CD4-positive, alpha-beta T cell treated with Interleukin-15 for 1 hour (primary cell): ENCODE results near the gene GBP3.
"Not testable (repeated sequence)": the region's sequence is repeated elsewhere in the genome, so short reads cannot be mapped to it uniquely, and the experiment has no call there.

Source experiments
- DNase-seq: peaks from one replicate; pipeline ENCODE4 v3.0.0-alpha.2; 2020

Gene GBP3, protein sequence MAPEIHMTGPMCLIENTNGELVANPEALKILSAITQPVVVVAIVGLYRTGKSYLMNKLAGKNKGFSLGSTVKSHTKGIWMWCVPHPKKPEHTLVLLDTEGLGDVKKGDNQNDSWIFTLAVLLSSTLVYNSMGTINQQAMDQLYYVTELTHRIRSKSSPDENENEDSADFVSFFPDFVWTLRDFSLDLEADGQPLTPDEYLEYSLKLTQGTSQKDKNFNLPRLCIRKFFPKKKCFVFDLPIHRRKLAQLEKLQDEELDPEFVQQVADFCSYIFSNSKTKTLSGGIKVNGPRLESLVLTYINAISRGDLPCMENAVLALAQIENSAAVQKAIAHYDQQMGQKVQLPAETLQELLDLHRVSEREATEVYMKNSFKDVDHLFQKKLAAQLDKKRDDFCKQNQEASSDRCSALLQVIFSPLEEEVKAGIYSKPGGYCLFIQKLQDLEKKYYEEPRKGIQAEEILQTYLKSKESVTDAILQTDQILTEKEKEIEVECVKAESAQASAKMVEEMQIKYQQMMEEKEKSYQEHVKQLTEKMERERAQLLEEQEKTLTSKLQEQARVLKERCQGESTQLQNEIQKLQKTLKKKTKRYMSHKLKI

DNA sequence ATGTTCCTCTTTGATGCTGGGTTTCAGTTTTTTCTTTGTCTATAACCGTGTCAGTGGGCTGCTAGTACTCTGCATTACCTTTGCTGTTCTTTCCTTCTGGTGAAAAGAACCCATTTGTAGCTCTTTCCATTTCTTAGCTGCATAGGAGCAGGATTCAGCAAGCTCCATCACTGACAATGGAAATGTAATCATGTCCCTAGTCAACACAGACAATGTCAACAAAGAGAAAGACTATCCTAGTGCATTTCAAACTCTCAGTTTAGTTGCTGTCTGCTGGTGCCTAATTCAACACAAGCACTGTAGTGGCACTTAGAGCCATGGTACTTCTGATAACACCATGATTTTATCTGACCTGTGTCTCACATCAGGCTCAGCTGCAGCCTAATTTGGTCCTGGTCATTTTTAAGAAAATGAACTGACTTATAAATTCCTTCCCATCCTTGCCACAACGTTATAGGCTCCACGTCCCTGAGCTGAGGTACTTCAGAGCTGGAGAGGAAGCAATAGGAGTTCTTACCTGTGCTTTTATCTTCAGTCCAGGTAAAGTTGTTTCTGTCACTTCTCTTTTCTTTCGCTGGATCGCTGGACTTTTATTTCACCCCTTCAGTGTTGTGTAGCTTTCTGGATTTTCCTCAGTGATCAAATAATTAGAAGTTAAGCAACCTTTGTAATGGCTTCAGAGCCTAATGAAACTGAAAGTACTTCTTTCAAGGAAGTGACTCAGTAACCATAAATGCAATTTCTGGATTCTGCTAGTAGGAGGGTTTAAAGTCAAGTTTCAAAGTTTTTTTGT, at the start of gene GBP3:
Gene GBP3, minus strand, starts transcription at position 700 of the 793 bp plus-strand sequence. CDS start 2,145 bp downstream, outside the sequence.
- no peak for DNase-seq

DNA sequence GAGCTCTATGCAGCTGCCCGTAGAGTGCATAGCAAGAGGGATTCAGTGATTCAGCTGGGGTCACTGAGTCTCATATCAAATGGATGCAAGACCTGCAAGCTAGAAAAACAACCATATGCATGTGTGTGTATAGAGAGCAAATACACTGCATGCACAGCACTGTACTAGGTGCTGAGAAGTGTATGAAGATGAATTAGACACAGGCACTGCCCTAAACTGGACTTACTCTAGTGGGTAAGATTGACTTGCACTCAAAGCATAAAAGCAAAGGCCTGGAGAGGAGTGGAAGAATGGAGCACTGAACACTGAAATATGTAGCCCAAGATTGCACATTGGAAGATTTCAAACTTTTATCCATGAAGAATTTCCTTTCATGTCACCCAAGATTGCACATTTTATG, 47.8 kb upstream of the GBP3 start:
- DNase-seq: no peak

DNA sequence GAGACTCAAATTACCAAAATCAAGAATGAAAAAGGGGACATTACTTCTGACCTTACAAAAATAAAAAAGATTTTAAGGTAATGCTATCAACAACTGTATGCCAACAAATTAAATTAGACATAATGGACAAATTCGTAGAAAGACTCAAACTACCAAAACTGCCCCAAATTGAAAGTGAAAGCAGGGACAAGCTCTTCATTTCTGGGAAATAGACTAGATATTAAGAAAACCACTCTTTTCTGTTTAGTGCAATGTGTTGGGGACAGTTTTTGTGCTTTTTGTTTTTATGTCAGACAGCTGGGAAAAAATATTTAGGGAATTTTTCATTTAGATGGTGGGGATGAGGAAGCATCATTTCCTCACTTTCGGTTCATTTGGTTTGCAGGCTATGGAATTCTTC, 47.3 kb upstream of the GBP3 start:
- DNase-seq: no peak

DNA sequence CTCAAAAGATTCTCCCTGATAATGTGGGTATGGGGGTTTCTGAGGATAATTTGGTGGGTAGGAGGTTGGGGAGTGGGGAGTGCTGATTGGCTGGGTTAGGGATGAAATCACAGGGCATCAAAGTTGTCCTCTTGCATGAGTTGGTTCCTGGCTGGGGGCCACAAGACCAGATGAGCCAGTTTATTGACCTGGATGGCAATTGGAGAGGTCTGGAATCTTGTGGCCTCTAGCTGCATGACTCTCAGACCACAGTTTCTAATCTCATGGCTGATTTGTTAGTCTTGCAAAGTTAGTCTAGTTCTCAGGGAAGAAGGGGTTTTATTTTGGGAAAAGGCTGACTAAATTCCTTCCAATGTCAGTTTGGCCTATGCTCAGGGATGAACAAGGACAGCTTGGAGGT, 45.6 kb upstream of the GBP3 start:
- no peak for DNase-seq

DNA sequence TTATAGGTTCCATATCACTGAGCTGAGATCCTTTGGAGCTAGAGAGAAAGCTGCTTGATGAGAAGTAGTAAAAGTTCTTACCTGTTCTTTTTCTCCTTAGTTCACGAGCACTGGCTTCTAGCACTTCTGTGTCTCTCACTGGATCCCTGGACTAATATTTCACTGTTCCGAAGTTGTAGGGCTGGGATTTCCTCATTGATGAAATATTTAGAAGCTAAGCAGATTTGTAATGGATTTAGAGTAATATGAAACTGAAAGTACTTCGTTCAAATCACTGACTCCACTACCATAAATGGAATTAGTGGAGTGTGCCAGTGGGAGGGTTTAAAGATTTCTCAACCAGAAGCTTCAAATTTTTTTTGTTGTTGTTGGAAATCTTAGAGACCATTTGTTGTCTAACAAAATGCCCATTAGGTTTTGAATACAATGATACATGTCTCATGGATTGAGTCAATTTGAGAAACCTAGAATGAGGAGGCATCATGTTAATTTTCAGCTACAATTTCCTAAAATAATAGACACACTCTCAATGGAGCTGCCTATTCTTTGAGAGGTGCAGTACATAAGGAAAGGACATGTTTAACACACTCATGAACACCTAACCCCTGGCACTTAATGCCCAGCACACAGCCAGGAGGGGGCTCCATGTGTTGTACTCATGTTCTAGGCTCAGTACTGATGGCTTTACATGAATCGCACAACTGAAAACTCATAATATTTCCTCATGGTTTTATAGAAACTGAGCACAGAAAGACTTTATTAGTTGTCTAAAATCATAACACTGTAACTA, 42.6 kb upstream of the GBP3 start, which contains the start of gene GBP1:
Gene GBP1, minus strand, starts transcription at position 130 of the 790 bp plus-strand sequence. CDS start 1,974 bp downstream, outside the sequence.
- no peak for DNase-seq

DNA sequence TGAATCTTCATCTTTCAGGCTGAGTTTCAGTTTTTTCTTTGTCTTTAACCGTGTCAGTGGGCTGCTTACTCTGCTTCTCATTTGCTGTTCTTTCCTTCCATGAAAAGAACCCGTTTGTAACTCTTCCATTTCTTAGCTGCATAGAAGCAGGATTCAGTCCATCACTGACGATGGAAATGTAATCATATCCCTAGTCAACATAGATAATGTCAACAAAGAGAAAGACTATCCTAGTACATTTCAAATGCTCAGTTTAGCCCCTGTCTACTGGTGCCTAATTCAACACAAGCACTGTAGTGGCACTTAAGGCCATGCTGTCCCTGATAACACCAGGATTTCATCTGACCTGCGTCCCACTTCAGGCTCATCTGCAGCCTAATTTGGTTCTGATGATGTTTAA, 42.0 kb upstream of the GBP3 start:
- no peak for DNase-seq

DNA sequence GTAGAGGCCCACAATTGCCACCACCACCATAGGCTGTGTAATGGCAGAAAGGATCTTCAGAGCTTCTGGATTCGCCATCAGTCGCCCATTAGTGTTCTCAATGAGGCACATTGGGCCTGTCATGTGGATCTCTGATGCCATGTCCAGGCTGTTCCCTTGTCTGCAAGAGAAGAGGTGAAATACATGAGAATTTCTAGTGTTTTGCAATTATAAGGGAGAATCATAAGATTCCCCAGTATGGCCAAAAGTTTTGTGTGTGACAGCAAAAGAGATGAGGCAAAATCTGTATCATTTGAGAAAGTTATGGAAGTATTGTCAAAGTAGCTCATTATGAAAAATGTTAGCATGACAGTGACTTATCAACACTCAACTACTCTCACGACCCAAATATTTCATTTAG, 40.4 kb upstream of the GBP3 start:
- no peak for DNase-seq

DNA sequence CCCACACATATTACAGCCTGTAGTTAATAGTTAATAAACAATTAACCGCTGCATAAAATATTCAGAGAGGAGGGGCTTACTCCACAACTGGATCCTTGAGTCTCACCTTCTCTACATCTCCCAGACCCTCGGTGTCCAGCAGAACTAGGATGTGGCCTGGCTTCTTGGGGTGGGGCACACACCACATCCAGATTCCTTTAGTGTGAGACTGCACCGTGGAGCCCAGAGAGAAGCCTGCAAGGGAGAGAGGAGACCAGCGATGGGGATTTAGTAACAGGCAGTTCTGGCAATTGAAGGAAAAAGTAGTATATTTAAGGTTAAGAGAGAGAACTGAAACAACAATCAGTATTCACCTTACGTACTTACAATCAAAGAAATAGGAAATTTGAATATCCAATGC, 37.4 kb upstream of the GBP3 start:
- DNase-seq: no peak

DNA sequence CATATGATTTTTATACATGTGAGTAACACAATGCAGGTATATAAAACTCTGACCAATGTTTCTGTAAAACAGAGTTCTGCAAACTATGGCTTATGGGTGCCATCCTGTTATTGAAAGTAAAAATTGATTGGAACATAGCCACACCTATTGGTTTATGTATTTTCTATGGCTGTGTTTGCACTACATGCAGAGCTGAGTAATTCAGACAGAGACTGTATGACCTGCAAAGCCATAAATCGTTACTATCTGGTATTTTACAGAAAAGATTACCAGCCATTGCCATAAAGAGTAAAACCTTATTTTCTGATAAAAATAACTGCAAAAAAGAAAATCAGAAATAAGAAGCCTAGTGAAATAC, 29.3 kb upstream of the GBP3 start:
- DNase-seq: no peak

DNA sequence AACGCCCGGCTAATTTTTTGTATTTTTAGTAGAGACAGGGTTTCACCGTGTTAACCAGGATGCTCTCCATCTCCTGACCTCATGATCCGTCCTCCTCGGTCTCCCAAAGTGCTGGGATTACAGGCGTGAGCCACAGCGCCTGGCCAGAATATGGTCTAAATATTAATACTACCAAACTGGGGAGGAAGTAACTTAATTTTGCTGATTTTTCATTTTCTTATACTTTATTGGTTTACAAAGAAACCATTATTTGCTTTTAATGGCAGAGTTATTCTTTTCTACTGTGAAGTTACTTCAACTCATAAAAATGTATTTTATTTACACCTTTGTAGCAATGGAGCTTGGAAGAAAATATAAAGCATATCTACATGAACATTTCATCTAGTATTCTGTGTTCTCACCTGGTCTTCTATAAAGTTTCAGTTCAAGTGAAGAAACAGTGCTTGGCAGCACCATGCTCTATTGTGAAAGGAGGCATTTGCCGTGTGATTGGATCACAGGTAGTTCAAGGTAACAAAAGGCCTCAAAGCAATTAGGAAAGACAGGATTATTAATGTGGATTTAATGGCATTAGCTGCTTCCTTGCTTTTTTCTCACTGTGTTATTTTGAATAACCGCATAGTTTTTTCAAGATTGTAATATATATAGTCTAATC, 28.8 kb upstream of the GBP3 start:
- DNase-seq: no peak

DNA sequence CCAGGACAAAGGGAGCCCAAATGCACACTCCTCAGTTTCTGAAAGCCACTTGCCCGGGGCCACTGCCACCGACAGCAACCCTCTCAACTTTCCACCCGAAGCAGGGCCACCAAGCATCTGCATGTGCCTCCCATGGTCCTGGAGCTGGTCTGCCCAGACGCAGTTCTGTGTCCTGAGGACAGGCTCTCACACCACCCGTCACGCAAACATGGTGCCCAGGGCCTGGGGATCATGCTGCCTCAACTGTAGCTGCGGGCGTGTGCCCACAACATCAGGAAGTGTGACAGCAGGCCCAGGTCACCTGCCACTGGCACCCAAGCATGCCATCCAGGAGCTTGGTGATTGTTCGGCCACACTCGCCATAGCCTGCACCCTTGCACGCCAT, 28.0 kb upstream of the GBP3 start:
- DNase-seq: no peak

DNA sequence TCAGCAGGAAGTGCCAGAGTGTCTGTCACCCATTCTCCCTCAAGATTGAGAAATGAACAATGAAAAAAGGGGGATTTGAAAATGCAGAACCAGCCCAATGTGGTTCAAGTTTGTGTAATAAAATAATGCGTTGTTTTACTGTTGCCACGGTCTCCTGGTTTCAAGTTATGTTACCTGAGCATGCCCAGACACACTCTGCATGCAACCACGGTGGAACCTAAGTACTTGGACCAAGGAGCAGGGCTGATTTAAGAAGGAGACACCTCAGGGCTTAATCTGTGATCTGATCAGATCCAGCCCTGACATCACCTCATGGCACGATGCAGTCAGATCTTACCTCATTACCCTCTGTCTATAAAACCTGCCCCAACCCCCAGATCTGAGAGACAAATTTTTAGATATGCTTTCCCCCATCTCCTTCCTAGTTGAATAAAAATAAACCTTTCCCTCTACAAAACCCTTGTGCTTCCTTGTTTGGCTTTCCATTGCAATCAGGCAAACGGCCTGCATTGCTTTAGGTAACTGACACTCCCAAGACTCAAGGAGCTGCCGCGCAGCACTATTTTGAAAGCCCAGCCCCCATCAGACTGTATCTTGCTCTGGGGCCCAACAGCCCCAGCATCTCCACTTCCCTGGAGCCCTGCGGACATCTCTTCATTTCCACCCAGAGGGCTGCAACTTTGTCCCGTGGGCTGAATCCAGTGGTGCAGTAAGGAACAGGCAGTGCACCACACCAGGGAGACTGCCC, 27.4 kb upstream of the GBP3 start:
- DNase-seq: not testable (repeated sequence)

DNA sequence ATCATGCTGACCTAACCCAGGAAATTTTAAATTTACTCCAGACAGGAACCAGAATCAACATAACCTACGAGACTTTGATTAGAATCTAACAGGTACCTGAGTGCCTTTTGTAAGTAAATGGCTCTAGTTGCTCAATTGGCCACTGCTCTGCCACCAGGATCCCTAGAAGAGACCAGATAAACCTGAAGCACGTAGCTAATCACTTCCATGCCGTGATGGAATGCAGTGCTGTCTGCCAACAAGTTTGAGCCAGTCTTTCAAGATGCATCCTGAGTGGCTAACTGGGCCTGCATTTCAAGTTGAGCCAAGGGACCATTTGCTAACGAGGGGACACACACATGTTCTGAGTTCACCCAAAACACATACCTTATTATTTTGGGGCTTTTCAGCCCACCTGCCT, 26.5 kb upstream of the GBP3 start:
- DNase-seq: not testable (repeated sequence)

DNA sequence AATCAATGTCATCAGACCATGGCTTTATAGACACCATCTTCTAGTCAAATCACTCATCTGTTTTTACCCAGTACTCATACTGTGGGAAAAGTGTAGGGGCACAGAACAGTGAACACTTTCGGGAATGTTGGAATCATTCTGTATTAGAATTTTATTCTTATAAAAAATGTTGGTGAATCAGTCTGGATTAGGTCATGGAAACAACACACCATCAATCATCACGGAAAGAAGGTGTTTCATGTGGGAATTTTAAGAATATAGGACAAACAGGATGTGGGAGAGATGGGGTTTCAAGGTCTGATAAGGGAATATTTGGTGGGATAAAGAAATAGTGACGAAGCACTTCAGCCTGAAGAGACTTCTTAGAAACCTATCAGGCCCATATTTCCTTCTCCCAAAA, 25.1 kb upstream of the GBP3 start:
- no peak for DNase-seq

DNA sequence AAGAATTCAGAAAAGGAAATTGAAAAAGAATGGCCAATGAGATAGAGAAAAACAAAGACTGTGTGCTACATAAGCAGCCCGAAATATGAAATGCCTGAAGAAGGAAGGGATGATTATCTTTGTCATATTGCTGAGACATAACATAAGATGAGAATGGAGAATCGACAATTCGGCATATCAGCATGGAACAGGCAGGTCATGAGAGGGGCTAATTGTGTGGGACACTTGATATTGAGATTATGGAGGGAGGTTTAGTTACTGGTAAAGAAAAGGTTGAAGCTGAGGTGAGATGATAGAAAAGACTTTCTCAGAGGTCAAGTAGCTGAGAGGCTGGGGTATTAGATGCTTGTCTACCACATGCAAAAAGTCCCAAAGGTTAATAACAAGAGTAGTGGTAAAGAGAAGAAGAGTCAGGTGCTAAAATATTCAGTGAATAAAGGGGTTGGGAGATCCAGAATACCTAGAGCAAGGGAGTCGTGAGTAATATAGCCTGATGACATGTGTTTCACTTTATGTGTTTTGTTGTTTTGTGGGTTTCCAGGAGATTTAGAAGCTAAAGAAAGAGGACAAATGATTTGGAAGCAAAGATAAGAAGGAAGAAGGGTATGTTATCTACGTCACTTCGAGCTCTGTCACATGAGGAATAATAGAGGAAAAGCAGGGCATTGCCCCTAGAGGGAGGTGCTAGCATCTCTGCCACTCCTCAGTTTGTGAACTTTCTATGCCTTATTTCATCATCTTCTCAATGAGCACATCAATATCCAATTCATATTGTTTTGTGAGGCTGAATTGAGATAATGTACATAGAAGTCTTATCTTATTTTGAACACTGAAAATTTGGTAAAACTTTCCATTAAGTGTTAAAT, 23.9 kb upstream of the GBP3 start:
- not testable (repeated sequence) for DNase-seq

DNA sequence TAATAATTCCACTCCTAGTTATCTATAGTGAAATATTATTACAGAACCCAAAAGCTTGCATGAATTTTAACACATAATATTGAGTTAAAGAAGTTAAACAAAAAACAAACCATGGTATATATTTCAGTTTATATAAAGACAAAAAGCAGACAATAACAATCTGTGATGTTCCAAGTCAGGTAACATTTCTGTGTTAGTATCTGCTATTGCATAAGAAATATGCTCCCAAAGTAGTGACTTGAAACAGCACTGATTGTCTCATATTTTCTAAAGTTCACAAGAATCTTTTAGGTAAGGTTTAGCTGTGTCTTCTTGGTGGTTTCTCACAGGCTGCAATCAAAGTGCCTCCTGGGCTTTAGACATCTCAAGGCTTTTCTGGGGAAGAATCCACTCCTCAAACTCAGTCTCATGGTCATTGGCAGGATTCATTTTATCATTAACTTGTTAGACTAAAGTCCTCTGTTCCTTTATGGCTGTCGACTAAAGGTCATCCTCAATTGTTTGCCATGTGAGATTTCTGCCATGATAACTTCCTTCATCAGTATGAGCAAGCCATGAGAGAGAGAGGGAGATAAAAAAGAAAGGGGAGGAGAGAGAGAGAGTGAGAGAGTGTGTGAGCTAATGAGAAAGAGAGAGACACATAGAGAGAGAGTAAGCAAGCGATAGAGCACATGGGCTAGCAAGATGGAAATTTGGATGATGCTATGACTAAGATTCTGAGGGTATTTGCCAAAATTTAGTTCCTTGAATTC, 22.5 kb upstream of the GBP3 start:
- no peak for DNase-seq

DNA sequence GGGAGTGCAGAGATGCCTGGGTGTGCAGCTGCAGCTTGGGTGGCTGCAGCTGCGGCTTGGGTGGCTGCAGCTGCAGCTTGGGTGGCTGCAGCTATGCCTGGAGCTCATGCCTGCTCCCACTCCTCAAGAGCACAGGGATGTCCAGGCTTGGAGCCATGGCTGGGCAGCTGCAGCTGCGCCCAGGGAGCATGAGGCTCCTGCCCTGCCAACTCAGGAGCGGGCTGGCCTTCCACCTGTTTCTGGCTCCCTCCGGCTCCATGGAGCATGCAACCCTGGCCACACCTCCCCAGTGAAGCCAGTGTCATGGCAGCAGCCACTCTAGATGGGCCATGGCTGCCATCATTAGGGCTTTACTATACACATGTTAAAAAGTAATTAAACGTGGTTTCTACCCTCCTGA, 21.3 kb upstream of the GBP3 start:
- DNase-seq: no peak

DNA sequence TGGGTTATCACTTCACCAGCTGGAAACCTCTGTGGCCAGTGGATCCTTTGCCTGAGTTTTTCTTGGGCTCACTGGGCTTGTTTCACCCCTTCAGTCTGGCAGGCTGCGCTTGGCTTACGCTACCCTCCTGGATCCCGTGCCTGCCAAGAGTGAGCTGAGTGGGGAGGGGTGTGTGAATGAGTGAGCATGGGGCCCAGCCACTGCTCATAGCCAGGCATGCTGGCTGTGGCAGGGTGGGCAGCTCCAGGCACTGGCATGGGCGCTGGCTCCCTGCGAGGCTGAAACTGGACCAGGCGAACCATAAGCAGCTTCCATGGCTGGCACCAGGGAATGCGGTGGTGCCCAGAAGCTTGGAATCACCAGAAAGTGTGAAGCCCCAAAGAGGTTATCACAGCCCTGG, 19.8 kb upstream of the GBP3 start:
- DNase-seq: no peak

DNA sequence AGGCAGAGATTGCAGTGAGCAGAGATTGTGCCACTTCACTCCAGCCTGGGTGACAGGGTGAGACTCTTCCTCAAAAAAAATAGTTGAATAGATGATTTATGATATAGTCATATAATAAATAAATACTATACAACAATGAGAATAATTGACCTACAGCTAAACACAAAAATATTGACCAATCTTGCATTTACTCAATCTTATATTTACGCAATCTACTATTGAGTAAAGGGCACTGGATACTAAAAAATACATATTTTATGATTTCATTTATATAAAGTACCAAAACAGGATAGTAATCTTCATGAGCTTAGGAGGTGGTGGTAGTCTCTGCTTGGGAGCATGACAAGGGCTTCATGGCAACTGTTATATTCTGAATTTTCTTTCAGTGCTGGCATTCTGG, 19.1 kb upstream of the GBP3 start:
- no peak for DNase-seq

DNA sequence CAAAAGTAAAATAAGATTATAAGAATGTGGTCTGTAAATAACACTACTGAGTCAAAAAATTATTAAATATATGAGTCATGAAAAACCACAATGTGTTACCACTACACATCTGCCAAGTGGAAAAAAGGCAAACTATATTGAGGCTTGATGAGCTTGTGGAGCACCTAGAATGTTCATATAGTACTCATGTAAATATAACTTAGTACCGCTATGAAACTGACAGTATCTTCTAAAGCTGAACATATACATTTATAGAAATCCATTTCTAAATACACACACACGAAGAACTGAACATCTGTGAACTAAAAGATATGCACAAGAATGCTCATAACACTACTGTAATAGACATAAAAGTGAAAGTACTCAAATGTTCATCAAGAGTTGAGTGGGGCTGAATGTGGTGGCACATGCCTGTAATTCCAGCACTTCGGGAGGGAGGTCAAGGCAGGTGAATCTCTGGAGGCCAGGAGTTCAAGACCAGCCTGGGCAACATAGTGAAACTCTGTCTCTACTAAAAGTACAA, 18.5 kb upstream of the GBP3 start:
- no peak for DNase-seq
